CD4-positive, alpha-beta T cell treated with Interleukin-21 for 1 hour (primary cell): Measurements from ENCODE around the gene SDC3.
A peak's percentile ranks its signal among the peaks of the same experiment; 100 is the strongest.
"Not testable (repeated sequence)": the region's sequence is repeated elsewhere in the genome, so short reads cannot be mapped to it uniquely, and the experiment has no call there.

Experiments
- DNase-seq: peaks from one replicate; pipeline ENCODE4 v3.0.0-alpha.2; 2020

The SDC3 gene, protein sequence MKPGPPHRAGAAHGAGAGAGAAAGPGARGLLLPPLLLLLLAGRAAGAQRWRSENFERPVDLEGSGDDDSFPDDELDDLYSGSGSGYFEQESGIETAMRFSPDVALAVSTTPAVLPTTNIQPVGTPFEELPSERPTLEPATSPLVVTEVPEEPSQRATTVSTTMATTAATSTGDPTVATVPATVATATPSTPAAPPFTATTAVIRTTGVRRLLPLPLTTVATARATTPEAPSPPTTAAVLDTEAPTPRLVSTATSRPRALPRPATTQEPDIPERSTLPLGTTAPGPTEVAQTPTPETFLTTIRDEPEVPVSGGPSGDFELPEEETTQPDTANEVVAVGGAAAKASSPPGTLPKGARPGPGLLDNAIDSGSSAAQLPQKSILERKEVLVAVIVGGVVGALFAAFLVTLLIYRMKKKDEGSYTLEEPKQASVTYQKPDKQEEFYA

DNA sequence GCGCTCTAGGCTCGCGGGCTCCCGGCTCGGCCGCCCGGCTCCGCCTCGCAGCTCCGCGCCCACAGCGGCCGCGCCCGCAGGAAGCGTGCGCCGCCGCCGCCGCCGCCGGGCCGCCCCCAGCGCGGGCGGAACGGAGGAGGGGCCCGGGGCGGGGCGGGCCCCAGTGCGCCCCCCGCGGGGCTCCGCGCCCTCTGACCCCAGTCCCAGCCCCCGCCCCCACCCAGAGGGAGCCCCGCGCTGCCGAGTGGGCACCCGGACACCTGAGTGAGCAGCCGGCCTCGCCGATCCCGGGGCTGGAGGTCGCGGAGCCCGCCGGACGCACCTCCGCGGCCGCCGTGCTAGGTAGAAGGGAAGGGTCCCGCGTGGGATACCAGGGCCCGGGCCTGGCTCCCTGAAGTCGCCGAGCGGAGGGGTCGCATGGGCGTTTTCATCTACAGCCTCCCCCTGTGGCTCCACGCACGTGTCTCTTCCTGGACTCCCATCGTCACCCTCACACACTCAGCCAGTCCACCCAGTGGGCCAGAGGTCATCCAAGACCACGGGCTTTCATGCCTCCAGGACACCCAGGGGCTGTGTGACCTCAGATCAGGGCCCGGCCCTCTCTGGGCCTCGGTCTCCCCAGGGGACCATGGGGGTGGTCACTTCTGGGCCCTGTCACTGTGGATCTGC is at the start of gene SDC3:
SDC3 (minus strand) TSS at position 63 of the 669 bp plus-strand sequence. CDS start 172 bp downstream, outside the sequence.
- no peak for DNase-seq

DNA sequence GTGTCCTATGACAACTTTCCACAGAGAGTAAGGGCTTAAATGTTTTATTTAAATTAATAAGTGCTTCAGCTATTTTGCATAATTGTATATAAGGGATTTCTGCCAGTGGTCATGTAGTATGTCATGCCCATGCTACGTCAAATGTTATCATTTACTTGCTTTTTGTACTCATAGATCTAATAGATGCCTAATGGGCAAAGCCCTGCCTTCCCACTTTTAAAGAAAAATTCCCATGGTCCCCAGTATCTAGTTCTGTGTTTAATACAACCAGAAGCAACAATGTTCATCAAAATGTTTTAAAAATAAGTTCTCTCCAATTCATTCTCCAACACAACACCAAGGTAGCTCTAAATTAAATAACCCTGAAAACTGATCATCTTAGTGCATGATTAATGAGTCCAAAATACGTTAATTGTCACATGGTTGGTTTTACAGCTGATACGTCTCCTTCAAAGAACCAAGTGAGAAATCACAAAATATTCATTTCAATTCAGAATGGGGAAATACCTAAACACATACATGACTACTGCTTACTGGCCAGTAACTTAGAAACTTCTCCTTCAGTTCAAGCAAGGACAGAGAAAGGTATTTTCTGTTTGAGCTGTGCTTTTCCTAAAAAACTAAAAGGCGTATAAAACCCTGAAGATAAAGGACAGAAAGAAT is 49.1 kb upstream of the SDC3 start:
- no peak for DNase-seq

DNA sequence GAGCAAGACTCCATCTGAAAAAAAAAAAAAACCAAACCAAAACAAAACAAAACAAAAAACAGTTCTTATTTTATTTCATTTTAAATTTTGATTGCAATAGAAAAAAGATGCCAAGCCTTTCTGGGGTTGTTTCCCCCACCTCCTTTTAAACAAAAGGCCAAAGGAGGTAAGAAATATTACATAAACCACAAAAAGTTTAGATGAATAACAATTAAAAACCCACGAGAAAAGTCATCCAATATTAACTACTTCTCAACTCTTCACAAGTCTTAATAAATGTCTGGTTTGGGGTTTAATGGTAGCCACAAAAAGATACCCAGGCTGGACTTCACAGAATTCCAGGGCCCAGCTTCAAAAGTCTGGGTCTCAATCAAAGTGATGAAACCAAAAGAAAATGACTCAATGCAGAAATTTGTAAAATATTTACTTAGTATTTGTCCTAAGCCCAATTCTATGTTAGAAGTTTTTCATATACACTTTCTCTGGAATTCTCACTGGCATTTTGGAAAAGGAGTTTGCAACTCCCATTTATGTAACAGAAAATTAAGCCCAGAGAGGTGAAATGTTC is 47.0 kb upstream of the SDC3 start:
- no peak for DNase-seq

DNA sequence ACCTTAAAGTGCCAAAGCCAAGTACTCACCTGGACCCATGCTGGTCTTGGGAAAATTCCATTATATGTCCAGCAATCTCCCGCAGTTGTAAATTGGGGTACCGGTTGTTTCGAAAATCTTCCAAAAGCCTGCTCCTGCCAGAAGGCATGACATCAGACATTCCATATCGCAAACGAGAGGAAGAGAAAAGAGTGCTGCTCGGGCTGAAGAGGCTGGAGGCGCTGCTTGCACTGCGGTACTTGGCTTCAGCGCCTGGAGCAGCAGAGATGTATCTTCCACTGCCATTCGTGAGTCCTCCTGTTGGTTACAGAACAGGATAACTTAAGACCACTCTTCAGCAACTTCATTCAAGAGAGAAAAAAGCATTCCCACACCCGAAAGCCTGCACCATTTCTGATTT is 45.1 kb upstream of the SDC3 start:
- no peak for DNase-seq

DNA sequence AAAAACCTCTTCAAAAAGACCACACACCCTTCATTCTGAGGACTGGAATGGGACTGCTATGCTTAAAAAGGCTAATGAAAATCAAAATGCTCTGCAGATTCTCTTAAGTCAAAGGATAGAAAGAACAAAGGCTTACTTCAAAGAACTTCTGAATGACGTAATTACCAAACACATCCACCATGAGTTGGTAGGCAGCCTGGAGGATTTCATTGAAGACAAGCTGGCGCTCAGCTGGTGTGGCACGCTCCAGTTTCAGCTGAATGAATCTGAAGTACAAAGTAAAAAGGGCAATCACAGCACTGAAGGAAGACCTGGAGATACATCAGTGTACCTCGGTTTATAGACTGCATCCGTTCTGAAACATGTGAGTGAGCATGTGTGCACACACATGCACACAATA is 43.5 kb upstream of the SDC3 start:
- DNase-seq = no peak

DNA sequence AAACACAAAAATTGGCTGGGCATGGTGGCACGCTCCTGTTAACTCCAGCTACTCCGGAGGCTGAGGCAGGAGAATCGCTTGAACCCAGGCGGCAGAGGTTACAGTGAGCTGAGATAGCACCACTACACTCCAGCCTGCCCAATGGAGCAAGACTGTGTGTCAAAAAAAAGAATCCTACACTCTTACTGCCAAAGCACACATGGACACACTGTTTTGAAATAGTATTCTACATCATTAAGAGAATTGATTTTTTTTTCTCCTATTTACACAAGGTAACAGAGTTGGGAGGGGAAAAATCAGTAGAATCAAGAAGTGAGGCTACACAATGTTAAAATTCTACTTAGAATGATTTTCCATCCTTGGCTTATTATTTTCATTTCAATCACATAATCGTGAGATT is 42.1 kb upstream of the SDC3 start:
- no peak for DNase-seq

DNA sequence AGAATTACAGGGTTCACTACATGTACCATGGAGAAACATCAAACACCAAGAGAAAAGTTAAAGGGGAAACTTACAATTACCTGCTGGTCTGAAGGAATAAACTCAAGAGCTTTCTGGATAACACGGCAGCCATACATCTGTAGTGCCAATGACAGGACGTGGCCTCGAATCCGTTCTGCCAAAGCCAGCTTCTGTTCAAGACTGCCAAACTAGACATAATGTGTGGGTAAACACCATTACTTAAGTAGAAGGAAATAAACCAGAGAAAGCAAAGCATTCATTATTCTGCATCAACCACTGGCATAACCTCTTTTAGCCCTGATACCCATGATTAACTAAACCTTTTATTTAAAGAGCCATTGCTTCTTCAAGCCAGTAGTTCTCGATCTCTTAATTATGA is 41.5 kb upstream of the SDC3 start:
- DNase-seq = no peak

DNA sequence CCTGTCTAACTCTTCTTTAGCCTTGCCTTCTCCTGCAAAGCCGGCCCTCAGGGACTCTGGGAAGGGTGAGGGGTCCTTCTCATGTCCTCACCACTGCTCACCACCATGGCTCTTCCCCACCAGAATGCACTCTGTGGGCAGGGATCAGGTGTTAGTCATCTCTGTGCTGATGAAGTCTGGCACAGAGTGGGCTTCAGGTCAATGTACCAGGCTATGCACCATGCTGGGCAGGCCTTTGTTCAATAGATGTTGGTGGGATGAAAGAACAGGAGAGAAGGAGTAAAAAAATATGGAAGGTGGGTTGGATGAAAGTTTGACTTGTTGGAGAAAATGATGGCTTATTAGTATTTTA is 40.9 kb upstream of the SDC3 start:
- not testable (repeated sequence) for DNase-seq

DNA sequence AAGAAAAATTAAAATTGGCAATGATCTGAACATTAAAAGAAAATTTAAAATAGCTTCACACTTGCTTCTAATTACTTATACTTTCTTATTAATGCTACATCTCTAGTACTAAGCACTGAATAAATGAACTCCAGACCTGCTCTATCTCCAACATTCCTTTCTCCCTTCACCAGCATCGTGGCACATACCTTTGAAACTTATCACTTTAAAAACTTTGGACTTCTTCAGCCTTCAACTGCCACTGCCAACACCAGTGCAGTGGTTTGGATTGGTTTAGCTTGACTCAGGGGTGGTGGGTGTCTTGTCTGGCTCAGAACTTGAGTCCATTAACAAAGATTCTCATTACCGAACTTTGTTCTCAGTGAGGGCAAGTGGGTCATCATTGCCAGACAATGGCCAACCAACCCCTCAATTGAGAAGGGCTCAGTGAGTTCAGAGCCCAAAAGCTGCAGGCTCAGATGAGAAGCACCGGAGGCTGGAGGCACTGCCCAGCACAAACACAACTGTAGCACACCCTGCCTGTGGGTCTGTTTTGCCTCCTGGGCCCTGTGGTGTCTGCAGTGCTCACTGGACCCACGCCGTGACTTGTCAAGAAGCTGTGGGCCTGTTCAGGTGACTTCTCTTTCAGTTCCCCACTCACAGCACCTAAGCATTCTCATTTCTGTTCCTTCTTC is 40.4 kb upstream of the SDC3 start:
- not testable (repeated sequence) for DNase-seq

DNA sequence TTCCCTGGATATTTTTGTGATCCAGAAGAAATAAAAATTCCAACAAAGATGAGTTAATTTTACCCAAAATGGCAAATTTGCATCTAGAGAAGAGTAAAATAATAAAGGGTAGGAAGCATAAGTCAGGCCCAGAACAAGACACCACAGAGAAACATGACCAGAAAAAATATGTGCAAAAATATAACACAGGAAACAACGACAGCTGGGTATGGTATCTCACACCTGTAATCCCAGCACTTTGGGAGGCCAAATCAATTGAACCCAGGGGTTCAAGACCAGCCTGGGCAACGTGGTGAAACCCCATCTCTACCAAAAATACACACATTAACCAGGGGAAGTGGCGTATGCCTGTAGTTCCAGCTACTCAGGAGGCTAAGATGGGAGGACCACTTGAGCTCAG is 39.7 kb upstream of the SDC3 start:
- no peak for DNase-seq

DNA sequence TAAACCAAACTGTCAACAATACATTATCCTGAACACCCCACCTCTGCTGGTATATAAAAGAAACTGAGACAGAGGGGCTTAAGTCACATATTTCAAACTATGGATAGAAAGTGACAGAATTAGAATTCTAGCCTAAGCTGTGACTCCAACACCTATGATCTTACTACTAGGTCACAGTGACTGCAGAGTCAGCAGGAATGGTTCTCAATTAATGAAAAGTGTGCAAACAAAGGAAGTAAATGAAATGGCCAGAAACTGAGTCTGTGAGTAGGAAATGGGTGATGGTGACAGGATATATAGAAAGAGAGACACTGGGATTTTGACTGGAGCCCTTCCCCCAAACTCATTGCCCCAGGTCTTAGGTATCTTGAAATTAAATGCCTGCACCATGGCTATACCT is 38.7 kb upstream of the SDC3 start:
- DNase-seq = no peak

DNA sequence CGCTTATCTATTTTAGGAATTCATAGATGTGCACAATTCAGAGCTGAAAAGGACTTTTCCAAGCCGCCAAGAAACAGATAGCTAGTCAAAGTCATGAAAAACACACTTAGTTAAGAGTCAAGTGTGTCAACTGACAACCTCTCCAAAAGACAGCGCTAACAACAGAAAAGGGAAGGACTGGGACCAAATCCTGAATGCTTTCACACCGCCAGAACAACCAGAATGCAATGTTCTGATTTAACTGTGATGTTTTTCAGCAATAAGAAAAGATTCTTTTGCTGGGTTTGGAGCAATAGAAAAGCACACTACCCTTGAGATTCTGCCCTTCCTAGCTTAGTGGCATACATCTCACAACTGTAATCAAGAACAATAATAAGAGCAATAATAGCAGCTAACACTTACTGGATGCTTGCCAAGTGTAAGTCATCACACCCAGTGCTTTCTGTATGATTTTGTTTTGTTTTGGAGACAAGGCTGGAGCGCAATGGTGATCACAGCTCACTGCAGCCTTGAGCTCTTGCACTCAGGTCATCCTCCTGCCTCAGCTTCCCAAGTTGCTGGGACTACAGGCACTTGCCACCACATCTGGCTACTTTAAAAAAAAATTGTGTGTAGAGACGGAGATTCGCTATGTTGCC is 33.9 kb upstream of the SDC3 start:
- no peak for DNase-seq

DNA sequence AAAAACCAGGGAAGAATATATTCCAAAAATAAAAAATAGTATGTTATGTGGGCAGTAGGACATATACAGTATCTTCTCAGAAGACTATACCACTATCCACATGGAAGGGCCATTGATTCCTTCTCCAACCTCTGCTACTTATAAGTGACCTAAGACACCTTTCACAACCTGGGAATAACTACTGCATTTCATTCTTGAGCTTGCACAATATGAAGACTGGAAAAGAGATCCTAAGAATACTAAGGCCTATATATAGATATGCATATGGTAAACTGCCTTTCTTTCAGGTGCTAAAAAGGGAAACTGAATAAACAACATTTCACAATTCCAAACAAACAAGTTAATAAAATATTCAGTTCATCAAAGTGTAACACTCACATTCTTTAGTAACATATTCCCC is 32.0 kb upstream of the SDC3 start:
- DNase-seq = no peak

DNA sequence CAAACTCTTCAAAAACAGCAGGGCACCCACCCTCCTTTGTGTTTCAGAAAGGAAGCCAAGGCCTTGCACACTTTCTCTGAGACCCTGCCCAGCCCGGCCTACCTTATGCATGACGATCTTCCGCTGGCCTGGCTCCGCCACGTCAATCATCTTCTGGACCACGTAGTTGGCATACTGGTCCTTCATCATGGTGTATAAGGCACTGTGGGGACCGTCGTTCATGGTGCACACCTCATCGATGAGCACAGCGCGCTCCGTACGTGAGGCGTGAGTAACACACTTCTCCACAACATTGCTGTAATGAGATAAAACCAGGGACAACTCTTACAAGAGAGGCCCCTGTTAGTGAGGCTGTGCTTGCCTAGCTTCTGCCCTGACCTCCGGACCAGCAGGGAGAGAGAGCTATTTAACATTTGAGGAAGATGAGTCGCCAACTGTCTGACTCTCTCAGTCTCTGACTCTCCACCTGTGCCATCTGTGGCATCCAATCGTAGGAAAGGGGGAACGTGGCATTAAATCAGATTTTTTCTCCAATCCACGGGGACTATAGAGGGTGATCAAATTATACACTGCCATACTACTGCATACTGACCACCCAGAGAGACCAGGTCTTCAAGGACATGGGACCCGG is 28.1 kb upstream of the SDC3 start:
- no peak for DNase-seq

DNA sequence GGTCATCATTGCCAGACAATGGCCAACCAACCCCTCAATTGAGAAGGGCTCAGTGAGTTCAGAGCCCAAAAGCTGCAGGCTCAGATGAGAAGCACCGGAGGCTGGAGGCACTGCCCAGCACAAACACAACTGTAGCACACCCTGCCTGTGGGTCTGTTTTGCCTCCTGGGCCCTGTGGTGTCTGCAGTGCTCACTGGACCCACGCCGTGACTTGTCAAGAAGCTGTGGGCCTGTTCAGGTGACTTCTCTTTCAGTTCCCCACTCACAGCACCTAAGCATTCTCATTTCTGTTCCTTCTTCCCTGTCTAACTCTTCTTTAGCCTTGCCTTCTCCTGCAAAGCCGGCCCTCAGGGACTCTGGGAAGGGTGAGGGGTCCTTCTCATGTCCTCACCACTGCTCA is 27.2 kb upstream of the SDC3 start:
- not testable (repeated sequence) for DNase-seq

DNA sequence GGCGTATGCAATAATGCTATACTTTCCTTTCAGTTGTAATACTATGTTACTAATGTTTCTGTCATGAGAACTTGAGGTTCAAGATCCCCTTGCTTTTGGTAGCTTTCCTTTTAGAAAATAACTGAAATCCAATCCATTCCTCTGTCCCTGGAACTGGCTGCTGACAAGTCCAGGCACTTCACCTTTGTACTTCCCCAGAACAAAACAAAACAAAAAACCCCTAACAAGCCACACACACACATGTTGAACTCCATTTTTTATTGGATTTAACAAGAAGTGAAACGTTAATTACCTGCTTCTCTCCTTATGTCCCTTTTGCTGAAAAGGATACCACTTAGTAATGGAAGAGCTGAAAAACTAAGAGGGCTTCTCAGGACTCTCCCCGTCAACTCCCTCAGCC is 26.1 kb upstream of the SDC3 start:
- no peak for DNase-seq

DNA sequence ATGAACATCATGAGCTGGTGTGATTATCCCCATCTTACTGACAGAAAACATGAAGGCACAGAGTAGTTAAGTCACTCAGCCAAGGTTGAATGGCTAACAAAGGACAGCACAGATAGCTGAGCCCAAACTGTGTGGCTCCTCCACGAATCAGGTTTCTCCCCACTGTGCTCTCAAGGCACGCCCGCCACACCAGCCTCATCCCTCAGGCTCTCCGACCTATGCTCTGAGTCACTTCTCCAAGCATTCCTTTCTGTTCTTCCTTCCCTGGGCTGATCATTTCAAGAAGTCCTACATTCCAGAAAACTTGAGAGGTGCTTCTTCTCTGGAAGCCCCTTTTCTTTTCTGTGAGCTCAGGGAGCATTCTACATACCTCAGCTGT is 25.3 kb upstream of the SDC3 start:
- DNase-seq = no peak

DNA sequence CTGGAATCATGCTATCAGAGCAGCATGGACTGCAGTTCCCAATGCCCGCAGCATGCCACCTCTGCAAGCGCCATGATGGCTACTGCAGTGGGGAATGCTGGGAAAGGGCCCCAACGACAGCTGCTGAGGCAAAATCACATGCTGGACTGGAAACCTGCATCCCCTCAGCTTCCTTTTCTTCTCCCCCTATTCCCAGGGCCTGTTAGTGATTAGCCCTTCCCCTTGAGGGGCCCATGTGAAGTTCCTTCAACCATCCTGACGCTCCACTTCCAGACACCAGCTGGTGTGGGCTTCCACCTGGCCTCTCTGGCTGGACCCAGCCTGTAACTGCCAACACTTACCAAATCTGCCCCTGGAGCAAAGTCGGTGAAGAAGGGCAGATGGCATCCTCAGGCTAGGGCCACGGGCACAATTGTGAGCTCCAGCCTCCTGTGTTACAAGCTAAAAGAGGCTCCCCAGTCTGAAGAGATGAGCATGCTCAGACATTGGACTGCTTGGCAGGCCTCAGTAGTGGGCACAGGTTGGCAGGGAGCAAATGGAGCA is 22.1 kb upstream of the SDC3 start:
- no peak for DNase-seq

DNA sequence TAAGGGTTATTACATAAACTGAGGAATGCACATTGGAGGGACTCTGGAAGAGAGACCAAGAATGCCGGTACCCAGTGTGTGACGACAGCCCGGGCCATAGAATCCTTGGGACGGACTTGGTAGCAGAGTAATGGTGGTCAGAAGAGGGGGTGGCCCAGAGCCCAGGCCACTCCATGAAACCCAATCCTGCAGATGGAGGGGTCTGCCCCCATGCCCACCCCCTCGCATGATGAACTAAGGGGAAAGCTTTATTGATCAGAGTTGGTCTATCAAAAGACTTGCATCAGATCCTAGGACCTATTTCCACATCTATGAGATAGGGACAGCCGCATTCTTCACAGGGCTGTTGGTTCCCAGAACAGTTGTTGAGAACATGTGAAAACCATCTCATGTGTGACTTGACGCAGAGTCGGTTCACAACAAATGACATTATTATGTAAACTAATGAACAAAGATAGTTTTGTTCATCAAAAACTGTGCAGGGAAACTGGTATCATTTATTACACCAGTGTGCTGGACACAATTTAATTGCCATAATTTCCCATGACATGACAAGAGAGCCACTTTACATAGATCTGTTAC is 21.5 kb upstream of the SDC3 start:
- no peak for DNase-seq

DNA sequence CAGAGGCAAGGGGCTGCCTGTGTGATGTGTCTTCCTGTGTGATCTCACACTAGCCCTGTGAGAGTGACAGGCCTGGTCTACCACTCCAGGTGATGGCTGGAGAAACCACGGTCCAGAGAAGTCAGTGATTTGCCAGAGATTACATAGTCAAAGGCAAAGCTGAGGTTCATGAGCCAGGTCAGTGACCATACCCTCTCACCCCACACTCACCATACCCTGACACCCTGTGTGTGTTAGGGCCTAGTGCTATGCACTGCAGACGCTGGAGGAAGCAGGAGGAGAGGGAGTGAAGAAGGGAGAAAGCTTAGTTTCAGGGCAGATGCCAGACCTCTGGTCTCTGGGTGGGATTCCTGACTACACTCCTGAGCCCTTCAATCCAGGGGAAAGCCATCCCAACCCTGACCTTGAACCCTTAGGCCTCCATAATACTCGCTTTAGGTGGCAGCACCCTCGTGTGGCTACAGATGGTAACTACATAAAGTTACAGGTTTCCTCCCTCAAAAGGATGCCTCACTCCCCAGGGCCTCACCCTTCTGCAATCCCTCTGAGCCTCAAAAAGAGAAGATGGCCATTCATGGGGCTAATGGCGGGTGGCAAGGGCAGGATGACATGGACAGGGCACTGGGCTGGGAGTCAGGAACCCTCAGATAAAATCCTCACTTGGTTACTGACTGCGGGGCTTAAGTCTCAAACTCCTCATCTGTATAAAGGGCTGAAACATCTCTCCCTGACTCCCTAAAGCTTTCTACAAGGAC is 20.8 kb upstream of the SDC3 start:
- peak; percentile 53 for DNase-seq

DNA sequence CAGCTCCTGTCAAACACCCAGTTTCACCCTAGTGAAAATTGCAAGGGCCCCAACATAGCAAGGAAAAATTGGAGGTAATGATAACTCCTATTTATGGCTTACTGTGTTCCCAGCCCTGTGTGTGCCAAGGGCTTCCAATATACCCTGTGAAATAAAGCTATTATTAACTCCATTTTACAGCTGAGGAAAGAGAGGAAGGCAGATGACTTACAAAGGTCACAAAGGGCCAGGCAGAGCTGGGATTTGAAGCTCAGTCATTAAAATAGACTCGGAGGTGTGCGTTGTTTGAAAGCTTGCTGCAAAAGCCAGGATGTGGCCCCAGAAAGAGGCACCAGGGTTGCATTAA is 20.2 kb upstream of the SDC3 start:
- no peak for DNase-seq
